Kidney (tissue), 14 donors: Measurements from ENCODE around the gene SLC7A1. TPM values are rescaled to one million over a fixed set of nuclear protein-coding genes. Genes with fewer than 3 reads are reported as not detected.

Source experiments
- DNase-seq, 5 donors: peaks; one replicate each; pipeline ENCODE4 v3.0.0-alpha.2; 2013 to 2020
- FAIRE-seq: peaks from 2 replicates; lab custom pipeline; 2012; peaks lifted over from hg19 to GRCh38; lab: Jason Lieb, UNC
- H3K27ac ChIP-seq, 2 donors: one replicate each; pipeline ENCODE4 v1.7.0; 2013; ENCODE audit warnings: low read depth in 2 of 2, low read length in 2 of 2, inconsistent platforms in 1 of 2
- H3K27me3 ChIP-seq: one replicate; pipeline ENCODE4 v1.7.1; 2013; ENCODE audit warnings: low read length, inconsistent platforms; ENCODE audit not compliant: control insufficient read depth, insufficient read depth
- H3K36me3 ChIP-seq, 3 donors: one replicate each; pipeline versions ENCODE4 v1.7.0 to v1.7.1; 2013; ENCODE audit warnings: low read length in 3 of 3, control low read depth in 1 of 3, inconsistent platforms in 1 of 3; ENCODE audit not compliant: insufficient read depth in 3 of 3, control insufficient read depth in 2 of 3
- H3K4me1 ChIP-seq, 3 donors: one replicate each; pipeline versions ENCODE4 v1.7.0 to v1.7.1; 2013; ENCODE audit warnings: low read length in 3 of 3, inconsistent platforms in 1 of 3, low read depth in 1 of 3; ENCODE audit not compliant: control insufficient read depth in 2 of 3, insufficient read depth in 2 of 3
- H3K4me3 ChIP-seq, 3 donors: one replicate each; pipeline versions ENCODE4 v1.7.0 to v1.8.1; 2013; ENCODE audit warnings: low read length in 3 of 3, control low read depth in 1 of 3, inconsistent platforms in 1 of 3
- H3K9ac ChIP-seq, 3 donors: one replicate each; pipeline versions ENCODE4 v1.7.0 to v1.7.1; 2013; ENCODE audit warnings: low read length in 3 of 3, control low read depth in 1 of 3, inconsistent platforms in 1 of 3
- H3K9me3 ChIP-seq, 3 donors: one replicate each; pipeline versions ENCODE4 v1.7.0 to v1.7.1; 2013; ENCODE audit warnings: low read length in 3 of 3, control low read depth in 1 of 3, inconsistent platforms in 1 of 3; ENCODE audit not compliant: control insufficient read depth in 2 of 3, insufficient read depth in 1 of 3
- intact Hi-C: fragments of 100-400 bp; cut with DNase I; formaldehyde crosslinking; loops from one replicate; pipeline ENCODE4 v1.11.1; 2022
- polyA plus RNA-seq: library from polyadenylated mRNA; stranded (reverse); fragments of 350-450 nt; fragmentation: Illumina TruSeq; extraction: RNeasy Lipid Tissue Mini Kit (QIAGEN cat#74804); gene quantifications from one replicate; pipeline ENCODE4 v1.2.3, GENCODE V29; 2014; ENCODE audit warnings: low read depth, low replicate concordance; ENCODE audit not compliant: insufficient read depth
- total RNA-seq: library from RNA; stranded (reverse); fragmentation: NEBNext Ultra II Directional; extraction: Animal tissue kit (Norgen Biotek cat#: 25700); gene quantifications from one replicate; pipeline ENCODE4 v1.2.1, GENCODE V29; 2021
- TF ChIP-seq, protein P1 (sequence below): IDR thresholded peaks from 3 replicates; pipeline ENCODE4 v1.5.1; 2012; ENCODE audit warnings: mild to moderate bottlenecking, moderate library complexity, borderline replicate concordance; ENCODE audit not compliant: insufficient read depth; ENCODE audit errors: extremely low read depth
- donor health status: control.
- donor health status: control.
- donor health status: control.
- donor health status: control.
- donor health status: control.
- donor health status: DM: yes; HTN: yes; CAD: no.
- donor health status: Normal renal cell carcinoma (clear cell type).

Gene SLC7A1
- total and polyA plus RNA-seq, 2 donors from 2014 or later: 2.8 to 64.5 TPM

- no peaks in the 10 kb centered on the region for H3K9me3 ChIP-seq
- H3K4me1 ChIP-seq: no peaks in the 10 kb centered on the region
- no peaks in the 10 kb centered on the region for H3K36me3 ChIP-seq
- no peak overlapping the region for H3K27ac ChIP-seq
- no peak overlapping the region for H3K4me3 ChIP-seq
- no peaks in the 10 kb centered on the region for H3K27me3 ChIP-seq
- no peak overlapping the region for H3K9ac ChIP-seq
- DNase-seq: no peak
- no peak for FAIRE-seq
- intact Hi-C loops: no loop called here
- TF ChIP-seq, protein P1, sequence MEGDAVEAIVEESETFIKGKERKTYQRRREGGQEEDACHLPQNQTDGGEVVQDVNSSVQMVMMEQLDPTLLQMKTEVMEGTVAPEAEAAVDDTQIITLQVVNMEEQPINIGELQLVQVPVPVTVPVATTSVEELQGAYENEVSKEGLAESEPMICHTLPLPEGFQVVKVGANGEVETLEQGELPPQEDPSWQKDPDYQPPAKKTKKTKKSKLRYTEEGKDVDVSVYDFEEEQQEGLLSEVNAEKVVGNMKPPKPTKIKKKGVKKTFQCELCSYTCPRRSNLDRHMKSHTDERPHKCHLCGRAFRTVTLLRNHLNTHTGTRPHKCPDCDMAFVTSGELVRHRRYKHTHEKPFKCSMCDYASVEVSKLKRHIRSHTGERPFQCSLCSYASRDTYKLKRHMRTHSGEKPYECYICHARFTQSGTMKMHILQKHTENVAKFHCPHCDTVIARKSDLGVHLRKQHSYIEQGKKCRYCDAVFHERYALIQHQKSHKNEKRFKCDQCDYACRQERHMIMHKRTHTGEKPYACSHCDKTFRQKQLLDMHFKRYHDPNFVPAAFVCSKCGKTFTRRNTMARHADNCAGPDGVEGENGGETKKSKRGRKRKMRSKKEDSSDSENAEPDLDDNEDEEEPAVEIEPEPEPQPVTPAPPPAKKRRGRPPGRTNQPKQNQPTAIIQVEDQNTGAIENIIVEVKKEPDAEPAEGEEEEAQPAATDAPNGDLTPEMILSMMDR: no peak
These were observed 74.8 kb downstream of the SLC7A1 start for GRCh38 chr13:29520671-29521070.

DNA sequence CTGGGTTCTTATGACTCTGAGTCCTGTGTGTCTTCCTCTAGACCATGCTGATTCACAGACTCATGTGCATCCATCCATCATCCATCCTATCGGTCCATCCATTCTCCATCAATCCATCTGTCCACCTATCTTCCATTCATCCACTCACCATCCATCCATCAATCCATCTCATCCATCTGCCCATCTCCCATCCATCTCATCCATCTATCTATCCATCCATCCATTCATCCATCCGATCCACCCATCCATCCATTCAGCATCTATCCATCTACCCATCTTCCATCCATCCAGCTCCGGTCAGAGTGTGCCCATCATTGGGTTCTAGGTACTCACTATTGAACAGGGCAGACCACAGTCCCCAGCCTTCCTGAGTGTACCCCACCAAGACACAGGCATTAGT, 75.6 kb downstream of the SLC7A1 start:
- intact Hi-C loops: no loop called here
- TF ChIP-seq, protein P1: no peak
- Histone ChIP-seq H3K27ac (no peak overlapping the region), H3K27me3 (no peaks in the 10 kb centered on the region), H3K4me1 (no peaks in the 10 kb centered on the region), H3K36me3 (no peaks in the 10 kb centered on the region), H3K9ac (no peak overlapping the region), H3K9me3 (no peaks in the 10 kb centered on the region), H3K4me3 (no peak overlapping the region)
- DNase-seq (no peak), FAIRE-seq (no peak)

DNA sequence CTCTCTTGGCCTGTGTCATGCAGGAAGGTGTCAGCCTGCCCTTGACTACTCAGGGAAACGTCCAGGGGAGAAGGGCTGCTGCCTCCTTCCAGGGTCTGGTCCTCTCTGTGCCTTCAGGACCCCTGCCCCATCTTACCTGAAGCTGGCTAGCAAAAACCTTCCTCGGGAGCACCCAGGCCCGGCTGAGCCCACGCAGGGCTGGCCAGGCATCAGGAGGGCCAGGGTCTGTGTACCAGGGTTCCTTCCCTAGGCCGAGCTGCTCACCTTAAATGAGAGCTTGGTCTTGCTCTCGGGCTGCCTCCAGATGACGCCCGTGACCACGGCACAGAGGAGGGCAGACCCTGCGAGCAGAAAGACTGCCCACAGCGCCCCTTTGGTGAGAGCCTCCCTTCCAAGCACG, 78.6 kb downstream of the SLC7A1 start:
- no peaks in the 10 kb centered on the region for H3K9me3 ChIP-seq
- H3K9ac ChIP-seq: no peak overlapping the region
- no peaks in the 10 kb centered on the region for H3K27me3 ChIP-seq
- FAIRE-seq: no peak
- H3K4me3 ChIP-seq: no peak overlapping the region
- intact Hi-C loops: no loop called here
- TF ChIP-seq, protein P1: no peak
- H3K27ac ChIP-seq: no peak overlapping the region
- DNase-seq: no peak
- H3K36me3 ChIP-seq: no peaks in the 10 kb centered on the region
- no peaks in the 10 kb centered on the region for H3K4me1 ChIP-seq

- H3K9me3 ChIP-seq: no peaks in the 10 kb centered on the region
- H3K4me3 ChIP-seq: no peak overlapping the region
- TF ChIP-seq, protein P1: no peak
- H3K27me3 ChIP-seq: no peaks in the 10 kb centered on the region
- no peak overlapping the region for H3K27ac ChIP-seq
- intact Hi-C loops: no loop called here
- H3K36me3 ChIP-seq: no peaks in the 10 kb centered on the region
- DNase-seq (no peak), FAIRE-seq (no peak)
- H3K4me1 ChIP-seq: no peaks in the 10 kb centered on the region
- no peak overlapping the region for H3K9ac ChIP-seq
These were observed 79.5 kb downstream of the SLC7A1 start for GRCh38 chr13:29516012-29516411.
